ACC112 (cell line): Measurements from ENCODE around the gene PLXNA3.

Experiments used
- H2AFZ ChIP-seq: fragments of 200-600 bp; sonication (generic); one replicate; pipeline ENCODE4 v1.6.0; 2017; ENCODE audit warnings: antibody characterized with exemption, low read length; ENCODE audit not compliant: unreplicated experiment
- H3K27ac ChIP-seq: fragments of 200-600 bp; sonication (generic); 2 replicates; pipeline ENCODE4 v1.5.1; 2014; ENCODE audit warnings: low read depth, mild to moderate bottlenecking, antibody characterized with exemption, low read length, moderate library complexity
- H3K27me3 ChIP-seq: fragments of 200-600 bp; sonication (generic); 2 replicates; pipeline ENCODE4 v1.6.1; 2014; ENCODE audit warnings: mild to moderate bottlenecking, antibody characterized with exemption, low read length, moderate library complexity, mixed read lengths; ENCODE audit not compliant: insufficient read depth
- H3K36me3 ChIP-seq: fragments of 200-600 bp; sonication (generic); 2 replicates; pipeline ENCODE4 v1.6.1; 2016; ENCODE audit warnings: mild to moderate bottlenecking, antibody characterized with exemption, low read length, moderate library complexity, mixed read lengths; ENCODE audit not compliant: insufficient read depth
- H3K4me1 ChIP-seq: fragments of 200-600 bp; sonication (generic); one replicate; pipeline ENCODE4 v1.6.1; 2016; ENCODE audit warnings: low read length, mixed read lengths; ENCODE audit not compliant: insufficient read depth, unreplicated experiment, control insufficient read depth
- H3K4me3 ChIP-seq: fragments of 200-600 bp; sonication (generic); 2 replicates; pipeline ENCODE4 v1.5.1; 2014; ENCODE audit warnings: mild to moderate bottlenecking, low read depth, low read length
- H3K79me2 ChIP-seq: fragments of 200-600 bp; sonication (generic); one replicate; pipeline ENCODE4 v1.6.0; 2016; ENCODE audit warnings: low read length; ENCODE audit not compliant: control insufficient read depth, unreplicated experiment, insufficient read depth

Gene PLXNA3

DNA sequence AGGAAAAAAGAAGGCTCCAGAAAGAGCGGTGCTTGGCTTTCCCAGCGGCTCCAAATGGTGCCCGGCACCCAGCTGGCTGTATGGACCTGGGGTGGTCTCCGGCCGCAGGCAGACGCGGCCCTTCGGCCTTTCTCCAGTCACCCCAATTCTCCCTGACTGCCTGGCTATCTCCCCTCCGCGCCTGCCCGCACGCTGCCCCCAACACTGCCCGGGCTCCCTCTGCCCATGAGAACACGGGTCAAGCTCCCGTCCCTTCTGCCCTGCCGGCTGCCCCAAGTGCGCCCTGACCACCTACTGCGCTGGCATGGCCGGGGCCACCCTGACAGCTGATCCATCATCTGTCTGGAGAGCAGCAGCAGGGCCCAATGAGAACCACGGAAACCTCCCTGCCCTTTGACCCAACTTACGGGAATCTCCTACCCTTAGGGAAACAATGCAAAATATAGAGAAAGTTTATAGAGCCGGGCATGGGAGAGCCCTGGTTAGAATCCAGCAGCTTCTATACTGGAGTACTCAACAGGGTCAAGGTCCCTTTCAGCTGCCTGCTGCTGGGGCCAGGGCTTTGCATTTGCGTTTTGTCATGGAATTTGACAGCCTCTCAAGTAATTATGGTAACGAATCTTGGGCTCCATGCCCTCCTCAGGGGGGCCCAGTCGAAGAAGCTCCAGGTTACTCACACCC lies 59.2 kb downstream of the PLXNA3 start:
- Histone ChIP-seq H3K27ac (peak overlapping the region; percentile 53; the same call in 1 of the 2 replicates), H3K4me3 (peak overlapping the region; percentile 84), H3K4me1 (no peaks in the 10 kb centered on the region), H3K79me2 (peaks cover 8% of the 10 kb centered on the region), H3K27me3 (no peaks in the 10 kb centered on the region), H3K36me3 (no peaks in the 10 kb centered on the region), H2AFZ (peak overlapping the region; percentile 91)

GRCh38 chrX:154519389-154519788 lies 61.3 kb downstream of the PLXNA3 start:
- no peaks in the 10 kb centered on the region for H3K4me1 ChIP-seq
- peaks cover 8% of the 10 kb centered on the region for H3K79me2 ChIP-seq
- H2AFZ ChIP-seq = no peak overlapping the region
- no peak overlapping the region for H3K4me3 ChIP-seq
- no peak overlapping the region for H3K27ac ChIP-seq
- H3K27me3 ChIP-seq = no peaks in the 10 kb centered on the region
- no peaks in the 10 kb centered on the region for H3K36me3 ChIP-seq

- H3K4me3 ChIP-seq = no peak overlapping the region
- no peaks in the 10 kb centered on the region for H3K36me3 ChIP-seq
- peaks cover 13% of the 10 kb centered on the region for H3K4me1 ChIP-seq
- H2AFZ ChIP-seq = no peak overlapping the region
- H3K27ac ChIP-seq = no peak overlapping the region
- no peaks in the 10 kb centered on the region for H3K27me3 ChIP-seq
- no peaks in the 10 kb centered on the region for H3K79me2 ChIP-seq
Measured at GRCh38 chrX:154525606-154526490, 67.8 kb downstream of the PLXNA3 start.

- Histone ChIP-seq H3K79me2 (no peaks in the 10 kb centered on the region), H3K4me3 (peak overlapping the region; percentile 58; the same call in 1 of the 2 replicates), H3K36me3 (no peaks in the 10 kb centered on the region), H3K27ac (peak overlapping the region; percentile 70), H2AFZ (no peak overlapping the region), H3K27me3 (no peaks in the 10 kb centered on the region), H3K4me1 (peaks cover 16% of the 10 kb centered on the region)
Measured at GRCh38 chrX:154526901-154527675, 69.0 kb downstream of the PLXNA3 start.
